Ishikawa (cell line): ENCODE data around the gene EIF4A3.

Experiments used
- CEBPB ChIP-seq: IDR thresholded peaks from 2 replicates; pipeline ENCODE4 v1.6.1; 2012
- CREB1 ChIP-seq: IDR thresholded peaks from 2 replicates; pipeline ENCODE4 v1.6.1; 2012; ENCODE audit warnings: low read depth
- EP300 ChIP-seq: IDR thresholded peaks from 2 replicates; pipeline ENCODE4 v1.6.1; 2012; ENCODE audit warnings: borderline replicate concordance
- RAD21 ChIP-seq: IDR thresholded peaks from 2 replicates; pipeline ENCODE4 v1.6.1; 2012; ENCODE audit warnings: low read depth
- TCF12 ChIP-seq: IDR thresholded peaks from 2 replicates; pipeline ENCODE4 v1.6.1; 2012; ENCODE audit warnings: low read depth
- TF ChIP-seq, protein P1 (sequence below): IDR thresholded peaks from 2 replicates; pipeline ENCODE4 v1.6.1; 2012

- TF ChIP-seq CEBPB (no peak), CREB1 (no peak), EP300 (no peak), RAD21 (no peak), TCF12 (no peak)
- TF ChIP-seq, protein P1, sequence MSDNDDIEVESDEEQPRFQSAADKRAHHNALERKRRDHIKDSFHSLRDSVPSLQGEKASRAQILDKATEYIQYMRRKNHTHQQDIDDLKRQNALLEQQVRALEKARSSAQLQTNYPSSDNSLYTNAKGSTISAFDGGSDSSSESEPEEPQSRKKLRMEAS = no peak
Observed at GRCh38 chr17:80173916-80174315, 27.0 kb upstream of the EIF4A3 start.
